Panc1 (cell line): ENCODE data around the gene H19. TPM values are rescaled to one million over a fixed set of nuclear protein-coding genes. Genes with fewer than 3 reads are reported as not detected.

Experiments
- ATAC-seq: fragments of 200-7000 bp; cut with Tn5 transposase; 2 replicates; pipeline ENCODE4 v1.9.1; 2020; ENCODE audit warnings: mild to moderate bottlenecking, moderate library complexity
- BruUV-seq: library from RNA; stranded (reverse); fragments of 400-500 nt; replicated peaks from 2 replicates; lab custom pipeline; 2021; lab: Mats Ljungman, UMichigan
- CTCF ChIA-PET: fragments of 300-600 bp; sonication (Branson Sonifier 250); formaldehyde crosslinking; loops from one replicate; lab custom pipeline; 2022; ENCODE audit warnings: antibody characterized with exemption; lab: Charles Lee
- POLR2A ChIA-PET: fragments of 300-600 bp; sonication (Branson Sonifier 250); formaldehyde crosslinking; loops from one replicate; lab custom pipeline; 2022; ENCODE audit warnings: antibody characterized with exemption; lab: Charles Lee
- DNase-seq: peaks from one replicate; pipeline ENCODE4 v3.0.0-alpha.2; 2010; ENCODE audit warnings: low read depth, low spot score
- H3K27ac ChIP-seq: 2 replicates; pipeline ENCODE4 v1.5.1; 2011; ENCODE audit warnings: mild to moderate bottlenecking, low read length, inconsistent platforms
- H3K27me3 ChIP-seq: fragments of 200-500 bp; sonication (Bioruptor generic); 2 replicates; pipeline ENCODE4 v1.6.0; 2014; ENCODE audit warnings: low read length, inconsistent platforms; ENCODE audit not compliant: control insufficient read depth, insufficient read depth
- H3K36me3 ChIP-seq: fragments of 200-500 bp; sonication (Bioruptor generic); 2 replicates; pipeline ENCODE4 v1.5.1; 2014; ENCODE audit warnings: inconsistent platforms, mild to moderate bottlenecking, low read length, moderate library complexity; ENCODE audit not compliant: control insufficient read depth, insufficient read depth
- H3K4me1 ChIP-seq: 2 replicates; pipeline ENCODE4 v1.5.1; 2011; ENCODE audit warnings: inconsistent platforms, mild to moderate bottlenecking, low read length, moderate library complexity; ENCODE audit not compliant: control insufficient read depth, insufficient read depth
- H3K4me3 ChIP-seq, 2 experiments: 2 replicates each; pipeline ENCODE4 v1.5.1; 2011 to 2012; ENCODE audit warnings: low read depth in 2 of 2, low read length in 2 of 2, mild to moderate bottlenecking in 2 of 2, inconsistent platforms in 1 of 2, moderate library complexity in 1 of 2
- H3K9me3 ChIP-seq: fragments of 200-500 bp; sonication (Bioruptor generic); 2 replicates; pipeline ENCODE4 v1.5.1; 2014; ENCODE audit warnings: low read depth, mild to moderate bottlenecking, inconsistent platforms, low read length, moderate library complexity; ENCODE audit not compliant: control insufficient read depth, insufficient read depth
- POLR2AphosphoS5 ChIP-seq: IDR thresholded peaks from 2 replicates; pipeline ENCODE4 v1.6.1; 2012; ENCODE audit warnings: mild to moderate bottlenecking, low read depth, low read length, moderate library complexity
- SIN3A ChIP-seq: IDR thresholded peaks from 2 replicates; pipeline ENCODE4 v1.6.1; 2012; ENCODE audit warnings: low read depth, mild to moderate bottlenecking, low read length, moderate library complexity, borderline replicate concordance; ENCODE audit not compliant: insufficient read depth
- TCF7L2 ChIP-seq: IDR thresholded peaks from 2 replicates; pipeline ENCODE4 v1.6.1; 2011; ENCODE audit warnings: mild to moderate bottlenecking, low read depth, low read length, inconsistent platforms
- in situ Hi-C: cut with HindIII; loops from 2 replicates; pipeline ENCODE4 v1.10.0; 2016; ENCODE audit warnings: low sequenced_read_pairs, low pct_unique_long_range_greater_than_20kb
- intact Hi-C: fragments of 100-400 bp; cut with micrococcal nuclease; formaldehyde crosslinking; loops from one replicate; pipeline ENCODE4 v1.10.0; 2022; ENCODE audit not compliant: unreplicated experiment
- total RNA-seq: library from RNA; stranded (reverse); gene quantifications from one replicate; pipeline ENCODE4 v1.2.1, GENCODE V29; 2021; ENCODE audit not compliant: unreplicated experiment
- TF ChIP-seq, protein P1 (sequence below), 2 experiments: IDR thresholded peaks; 2 replicates each; pipeline ENCODE4 v1.6.1; 2011 to 2012; ENCODE audit warnings: low read depth in 2 of 2, control low read depth in 1 of 2, low read length in 1 of 2, mild to moderate bottlenecking in 1 of 2, moderate library complexity in 1 of 2; ENCODE audit not compliant: insufficient read depth in 1 of 2
- TF ChIP-seq, protein P2 (sequence below): fragments of 450-650 bp; IDR thresholded peaks from 2 replicates; pipeline ENCODE4 v1.5.1; 2017; ENCODE audit warnings: mild to moderate bottlenecking

H19 gene
- total RNA-seq, 1 experiment from 2014 or later: 1,268 TPM

- Histone ChIP-seq H3K27me3 (no peaks in the 10 kb centered on the region), H3K4me1 (no peaks in the 10 kb centered on the region), H3K9me3 (no peaks in the 10 kb centered on the region), H3K4me3 (no peak overlapping the region), H3K27ac (no peak overlapping the region), H3K36me3 (no peaks in the 10 kb centered on the region)
- TF ChIP-seq SIN3A (no peak), POLR2AphosphoS5 (no peak), TCF7L2 (no peak)
- TF ChIP-seq, protein P1, sequence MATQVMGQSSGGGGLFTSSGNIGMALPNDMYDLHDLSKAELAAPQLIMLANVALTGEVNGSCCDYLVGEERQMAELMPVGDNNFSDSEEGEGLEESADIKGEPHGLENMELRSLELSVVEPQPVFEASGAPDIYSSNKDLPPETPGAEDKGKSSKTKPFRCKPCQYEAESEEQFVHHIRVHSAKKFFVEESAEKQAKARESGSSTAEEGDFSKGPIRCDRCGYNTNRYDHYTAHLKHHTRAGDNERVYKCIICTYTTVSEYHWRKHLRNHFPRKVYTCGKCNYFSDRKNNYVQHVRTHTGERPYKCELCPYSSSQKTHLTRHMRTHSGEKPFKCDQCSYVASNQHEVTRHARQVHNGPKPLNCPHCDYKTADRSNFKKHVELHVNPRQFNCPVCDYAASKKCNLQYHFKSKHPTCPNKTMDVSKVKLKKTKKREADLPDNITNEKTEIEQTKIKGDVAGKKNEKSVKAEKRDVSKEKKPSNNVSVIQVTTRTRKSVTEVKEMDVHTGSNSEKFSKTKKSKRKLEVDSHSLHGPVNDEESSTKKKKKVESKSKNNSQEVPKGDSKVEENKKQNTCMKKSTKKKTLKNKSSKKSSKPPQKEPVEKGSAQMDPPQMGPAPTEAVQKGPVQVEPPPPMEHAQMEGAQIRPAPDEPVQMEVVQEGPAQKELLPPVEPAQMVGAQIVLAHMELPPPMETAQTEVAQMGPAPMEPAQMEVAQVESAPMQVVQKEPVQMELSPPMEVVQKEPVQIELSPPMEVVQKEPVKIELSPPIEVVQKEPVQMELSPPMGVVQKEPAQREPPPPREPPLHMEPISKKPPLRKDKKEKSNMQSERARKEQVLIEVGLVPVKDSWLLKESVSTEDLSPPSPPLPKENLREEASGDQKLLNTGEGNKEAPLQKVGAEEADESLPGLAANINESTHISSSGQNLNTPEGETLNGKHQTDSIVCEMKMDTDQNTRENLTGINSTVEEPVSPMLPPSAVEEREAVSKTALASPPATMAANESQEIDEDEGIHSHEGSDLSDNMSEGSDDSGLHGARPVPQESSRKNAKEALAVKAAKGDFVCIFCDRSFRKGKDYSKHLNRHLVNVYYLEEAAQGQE (IDR thresholded peaks at IDR 0.05; ENCODE audit: insufficient read depth in 1 of 2, low read depth in 2 of 2, low read length in 1 of 2): no peak
- TF ChIP-seq, protein P2, sequence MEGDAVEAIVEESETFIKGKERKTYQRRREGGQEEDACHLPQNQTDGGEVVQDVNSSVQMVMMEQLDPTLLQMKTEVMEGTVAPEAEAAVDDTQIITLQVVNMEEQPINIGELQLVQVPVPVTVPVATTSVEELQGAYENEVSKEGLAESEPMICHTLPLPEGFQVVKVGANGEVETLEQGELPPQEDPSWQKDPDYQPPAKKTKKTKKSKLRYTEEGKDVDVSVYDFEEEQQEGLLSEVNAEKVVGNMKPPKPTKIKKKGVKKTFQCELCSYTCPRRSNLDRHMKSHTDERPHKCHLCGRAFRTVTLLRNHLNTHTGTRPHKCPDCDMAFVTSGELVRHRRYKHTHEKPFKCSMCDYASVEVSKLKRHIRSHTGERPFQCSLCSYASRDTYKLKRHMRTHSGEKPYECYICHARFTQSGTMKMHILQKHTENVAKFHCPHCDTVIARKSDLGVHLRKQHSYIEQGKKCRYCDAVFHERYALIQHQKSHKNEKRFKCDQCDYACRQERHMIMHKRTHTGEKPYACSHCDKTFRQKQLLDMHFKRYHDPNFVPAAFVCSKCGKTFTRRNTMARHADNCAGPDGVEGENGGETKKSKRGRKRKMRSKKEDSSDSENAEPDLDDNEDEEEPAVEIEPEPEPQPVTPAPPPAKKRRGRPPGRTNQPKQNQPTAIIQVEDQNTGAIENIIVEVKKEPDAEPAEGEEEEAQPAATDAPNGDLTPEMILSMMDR: no peak
- intact Hi-C loops (no loop called here), in situ Hi-C loops (no loop called here)
- BruUV-seq: no TSS peak
- POLR2A ChIA-PET: no interaction called here
- ATAC-seq (no peak), DNase-seq (no peak)
- CTCF ChIA-PET: no interaction called here
Measured at GRCh38 chr11:1989953-1990352, 7.7 kb downstream of the H19 start.

- BruUV-seq: no TSS peak
- intact Hi-C loops: no loop called here
- H3K4me3 ChIP-seq: no peak overlapping the region
- no peaks in the 10 kb centered on the region for H3K9me3 ChIP-seq
- DNase-seq (no peak), ATAC-seq (no peak)
- H3K4me1 ChIP-seq: no peaks in the 10 kb centered on the region
- no peaks in the 10 kb centered on the region for H3K36me3 ChIP-seq
- H3K27me3 ChIP-seq: no peaks in the 10 kb centered on the region
- H3K27ac ChIP-seq: no peak overlapping the region
- no peak for TF ChIP-seq POLR2AphosphoS5
- no peak for TF ChIP-seq SIN3A
- TF ChIP-seq, protein P1 (IDR thresholded peaks at IDR 0.05; ENCODE audit: insufficient read depth in 1 of 2, low read depth in 2 of 2, low read length in 1 of 2): no peak
- no peak for TF ChIP-seq TCF7L2
- TF ChIP-seq, protein P2: no peak
- ChIA-PET CTCF (interaction anchor here (0.6 kb wide), 2 partner anchors 51 to 106 kb away, joined by 3 to 4 read pairs; no protein-coding TSS in a partner anchor), POLR2A (no interaction called here)
- in situ Hi-C loops: no loop called here
Measured at GRCh38 chr11:1988667-1989317, 8.8 kb downstream of the H19 start.
